HL-60 (cell line): ENCODE data around the gene CHIT1.

Experiments used
- GABPA ChIP-seq: IDR thresholded peaks from 2 replicates; pipeline ENCODE4 v1.6.1; 2012; ENCODE audit warnings: low read depth
- POLR2AphosphoS5 ChIP-seq: IDR thresholded peaks from 2 replicates; pipeline ENCODE4 v1.6.1; 2012; ENCODE audit warnings: low read depth
- TF ChIP-seq, protein P1 (sequence below): IDR thresholded peaks from one replicate; pipeline ENCODE4 v1.5.1; 2011; ENCODE audit warnings: low read length, control low read depth, inconsistent platforms; ENCODE audit not compliant: insufficient read depth

DNA sequence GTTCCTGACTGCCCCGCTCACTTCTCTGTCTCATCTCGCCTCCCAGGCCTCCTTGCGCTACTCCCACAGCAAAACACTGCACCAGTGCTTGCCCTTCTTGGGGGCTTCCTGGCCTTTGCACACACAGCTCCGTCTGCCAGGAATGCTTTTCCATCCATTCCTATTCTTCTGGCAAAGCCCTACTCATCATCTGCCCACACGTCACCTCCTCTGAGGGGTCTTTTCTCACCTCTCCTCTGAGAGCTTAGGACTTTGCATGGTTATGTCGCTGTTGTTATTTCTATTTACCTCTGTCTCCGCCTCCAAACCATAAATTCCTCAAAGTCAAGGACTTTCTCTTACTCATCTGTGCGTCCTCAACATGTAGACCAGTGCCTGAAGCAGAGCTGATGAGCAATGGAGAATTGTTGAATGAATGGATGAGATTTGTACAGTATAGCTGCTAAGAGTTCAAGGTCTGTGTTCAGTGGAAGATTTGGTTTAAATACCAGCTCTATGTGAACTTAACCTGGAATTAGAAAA lies 49.5 kb upstream of the CHIT1 start:
- TF ChIP-seq, protein P1, sequence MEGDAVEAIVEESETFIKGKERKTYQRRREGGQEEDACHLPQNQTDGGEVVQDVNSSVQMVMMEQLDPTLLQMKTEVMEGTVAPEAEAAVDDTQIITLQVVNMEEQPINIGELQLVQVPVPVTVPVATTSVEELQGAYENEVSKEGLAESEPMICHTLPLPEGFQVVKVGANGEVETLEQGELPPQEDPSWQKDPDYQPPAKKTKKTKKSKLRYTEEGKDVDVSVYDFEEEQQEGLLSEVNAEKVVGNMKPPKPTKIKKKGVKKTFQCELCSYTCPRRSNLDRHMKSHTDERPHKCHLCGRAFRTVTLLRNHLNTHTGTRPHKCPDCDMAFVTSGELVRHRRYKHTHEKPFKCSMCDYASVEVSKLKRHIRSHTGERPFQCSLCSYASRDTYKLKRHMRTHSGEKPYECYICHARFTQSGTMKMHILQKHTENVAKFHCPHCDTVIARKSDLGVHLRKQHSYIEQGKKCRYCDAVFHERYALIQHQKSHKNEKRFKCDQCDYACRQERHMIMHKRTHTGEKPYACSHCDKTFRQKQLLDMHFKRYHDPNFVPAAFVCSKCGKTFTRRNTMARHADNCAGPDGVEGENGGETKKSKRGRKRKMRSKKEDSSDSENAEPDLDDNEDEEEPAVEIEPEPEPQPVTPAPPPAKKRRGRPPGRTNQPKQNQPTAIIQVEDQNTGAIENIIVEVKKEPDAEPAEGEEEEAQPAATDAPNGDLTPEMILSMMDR = no peak
- TF ChIP-seq GABPA (no peak), POLR2AphosphoS5 (no peak)
